Glutamatergic neuron (in vitro differentiated cells): ENCODE results near the gene CACHD1. TPM values are rescaled to one million over a fixed set of nuclear protein-coding genes. Genes with fewer than 3 reads are reported as not detected.

Source experiments
- DNase-seq: peaks from one replicate; pipeline ENCODE4 v3.0.0; 2022
- H3K27ac Mint-ChIP-seq: one replicate; pipeline ENCODE4 v1.8.0; 2020; ENCODE audit warnings: mild to moderate bottlenecking, mixed read lengths, inconsistent platforms; ENCODE audit not compliant: unreplicated experiment
- H3K27me3 Mint-ChIP-seq: one replicate; pipeline ENCODE4 v1.8.0; 2020; ENCODE audit warnings: mild to moderate bottlenecking, moderate library complexity, mixed read lengths, inconsistent platforms; ENCODE audit not compliant: unreplicated experiment
- H3K36me3 Mint-ChIP-seq: one replicate; pipeline ENCODE4 v1.8.0; 2020; ENCODE audit warnings: mild to moderate bottlenecking, mixed read lengths, inconsistent platforms; ENCODE audit not compliant: unreplicated experiment
- H3K4me1 Mint-ChIP-seq: one replicate; pipeline ENCODE4 v1.8.0; 2020; ENCODE audit warnings: mild to moderate bottlenecking, low read depth, mixed read lengths, inconsistent platforms; ENCODE audit not compliant: unreplicated experiment
- H3K4me3 Mint-ChIP-seq: one replicate; pipeline ENCODE4 v1.8.0; 2020; ENCODE audit warnings: mild to moderate bottlenecking, mixed read lengths, inconsistent platforms; ENCODE audit not compliant: unreplicated experiment
- H3K9me3 Mint-ChIP-seq: one replicate; pipeline ENCODE4 v1.8.0; 2020; ENCODE audit warnings: mild to moderate bottlenecking, moderate library complexity, mixed read lengths, inconsistent platforms; ENCODE audit not compliant: unreplicated experiment
- CTCF ChIP-seq: fragments of 200-600 bp; sonication (generic); IDR thresholded peaks from one replicate; pipeline ENCODE4 v1.5.0; 2021; ENCODE audit not compliant: partially characterized antibody, unreplicated experiment
- total RNA-seq: library from RNA; stranded (reverse); fragmentation: NEBNext Ultra II Directional; extraction: Animal tissue kit (Norgen Biotek cat#: 25700); gene quantifications from one replicate; pipeline ENCODE4 v1.2.1, GENCODE V29; 2021; ENCODE audit not compliant: unreplicated experiment

CACHD1 gene
- total RNA-seq, 1 donor from 2014 or later: 9.4 TPM

GRCh38 chr1:64530969-64531692 lies 61.2 kb downstream of the CACHD1 start:
- Mint-ChIP-seq H3K27me3 (no peaks in the 10 kb centered on the region), H3K36me3 (no peaks in the 10 kb centered on the region), H3K27ac (no peak overlapping the region), H3K9me3 (no peaks in the 10 kb centered on the region), H3K4me3 (no peak overlapping the region), H3K4me1 (peaks cover 10% of the 10 kb centered on the region)
- DNase-seq: no peak
- TF ChIP-seq CTCF: no peak

- Mint-ChIP-seq H3K27me3 (no peaks in the 10 kb centered on the region), H3K36me3 (no peaks in the 10 kb centered on the region), H3K4me1 (peaks cover 1% of the 10 kb centered on the region), H3K27ac (no peak overlapping the region), H3K9me3 (no peaks in the 10 kb centered on the region), H3K4me3 (no peak overlapping the region)
- no peak for DNase-seq
- TF ChIP-seq CTCF: no peak
Observed at GRCh38 chr1:64532646-64533045, 62.7 kb downstream of the CACHD1 start.

- DNase-seq: no peak
- H3K36me3 Mint-ChIP-seq: no peaks in the 10 kb centered on the region
- no peak overlapping the region for H3K27ac Mint-ChIP-seq
- TF ChIP-seq CTCF: no peak
- H3K27me3 Mint-ChIP-seq: no peaks in the 10 kb centered on the region
- no peak overlapping the region for H3K4me3 Mint-ChIP-seq
- H3K4me1 Mint-ChIP-seq: peaks cover 23% of the 10 kb centered on the region
- no peaks in the 10 kb centered on the region for H3K9me3 Mint-ChIP-seq
Observed at GRCh38 chr1:64535938-64536835, 66.3 kb downstream of the CACHD1 start.

GRCh38 chr1:64536836-64537490 lies 67.0 kb downstream of the CACHD1 start:
- no peaks in the 10 kb centered on the region for H3K27me3 Mint-ChIP-seq
- no peaks in the 10 kb centered on the region for H3K36me3 Mint-ChIP-seq
- H3K4me3 Mint-ChIP-seq: no peak overlapping the region
- H3K4me1 Mint-ChIP-seq: peaks cover 23% of the 10 kb centered on the region
- no peak for TF ChIP-seq CTCF
- H3K27ac Mint-ChIP-seq: no peak overlapping the region
- no peak for DNase-seq
- H3K9me3 Mint-ChIP-seq: no peaks in the 10 kb centered on the region
